HG02870 (cell line): ENCODE results near the gene EMC10.
A peak's percentile ranks its signal among the peaks of the same experiment; 100 is the strongest.

ENCODE experiments used
- ATAC-seq: cut with Tn5 transposase; IDR thresholded peaks from one replicate; pipeline ENCODE4 v1.9.1; 2021; ENCODE audit warnings: mild to moderate bottlenecking, moderate library complexity; ENCODE audit not compliant: unreplicated experiment

EMC10 gene

GRCh38 chr19:50495020-50495531 is 18.8 kb downstream of the EMC10 start:
- ATAC-seq: no peak

GRCh38 chr19:50496189-50497021 is 20.1 kb downstream of the EMC10 start:
- ATAC-seq: no peak

- no peak for ATAC-seq
Measured at GRCh38 chr19:50497022-50497405, 20.7 kb downstream of the EMC10 start.

- ATAC-seq: no peak
Measured at GRCh38 chr19:50498219-50499056, 22.1 kb downstream of the EMC10 start.

- no peak for ATAC-seq
Measured at GRCh38 chr19:50500060-50500752, 23.9 kb downstream of the EMC10 start.

- ATAC-seq: no peak
Measured at GRCh38 chr19:50500753-50501151, 24.4 kb downstream of the EMC10 start.

GRCh38 chr19:50501186-50501567 is 24.9 kb downstream of the EMC10 start:
- no peak for ATAC-seq

GRCh38 chr19:50501568-50502475 is 25.5 kb downstream of the EMC10 start:
- ATAC-seq: no peak

GRCh38 chr19:50505856-50506611 is 29.7 kb downstream of the EMC10 start:
- no peak for ATAC-seq

- ATAC-seq: no peak
Measured at GRCh38 chr19:50506700-50507099, 30.4 kb downstream of the EMC10 start.

- ATAC-seq: no peak
Measured at GRCh38 chr19:50507376-50507775, 31.1 kb downstream of the EMC10 start.

- ATAC-seq: no peak
Measured at GRCh38 chr19:50508843-50509190, 32.5 kb downstream of the EMC10 start.

GRCh38 chr19:50509366-50509765 is 33.1 kb downstream of the EMC10 start:
- ATAC-seq: no peak

- ATAC-seq: no peak
Measured at GRCh38 chr19:50510121-50510670, 33.9 kb downstream of the EMC10 start.

- ATAC-seq: no peak
Measured at GRCh38 chr19:50510700-50511068, 34.4 kb downstream of the EMC10 start.

- ATAC-seq: peak; percentile 79
Measured at GRCh38 chr19:50511069-50511822, 34.9 kb downstream of the EMC10 start, which contains the start of gene JOSD2. Gene JOSD2, minus strand, starts transcription at chr19:50511191. Its CDS starts 760 bp downstream, at chr19:50510431.

- ATAC-seq: no peak
Measured at GRCh38 chr19:50512112-50512998, 36.0 kb downstream of the EMC10 start.
